HEK293 (cell line): Measurements from ENCODE around the gene ZFYVE28.

Experiments
- ATF2 ChIP-seq: fragments of 450-650 bp; formaldehyde crosslinking; IDR thresholded peaks from 2 replicates; pipeline ENCODE4 v1.5.1; 2016; ENCODE audit warnings: missing biosample characterization, missing genetic modification characterization, low read depth
- CTCF ChIP-seq: fragments of 450-650 bp; formaldehyde crosslinking; IDR thresholded peaks from 2 replicates; pipeline ENCODE4 v1.5.1; 2016; ENCODE audit warnings: missing biosample characterization, missing genetic modification characterization
- ZNF221 ChIP-seq: fragments of 450-650 bp; formaldehyde crosslinking; IDR thresholded peaks from 2 replicates; pipeline ENCODE4 v1.5.1; 2017; ENCODE audit warnings: missing biosample characterization, missing genetic modification characterization, borderline replicate concordance
- ZNF292 ChIP-seq: fragments of 450-650 bp; formaldehyde crosslinking; IDR thresholded peaks from 2 replicates; pipeline ENCODE4 v1.5.1; 2016; ENCODE audit warnings: low read depth, missing biosample characterization, missing genetic modification characterization, borderline replicate concordance

- TF ChIP-seq ZNF292 (no peak), ATF2 (tag by site-specific recombination) (no peak), CTCF (no peak), ZNF221 (tag by site-specific recombination) (no peak)
Measured at GRCh38 chr4:2272828-2273120, 145.7 kb downstream of the ZFYVE28 start.
